ENCODE data around the gene ALDH3B1.
A peak's percentile ranks its signal among the peaks of the same experiment; 100 is the strongest.

ALDH3B1 gene

GRCh38 chr11:68028802-68029545 is 18.8 kb downstream of the ALDH3B1 start:
- TF ChIP-seq, protein P1, sequence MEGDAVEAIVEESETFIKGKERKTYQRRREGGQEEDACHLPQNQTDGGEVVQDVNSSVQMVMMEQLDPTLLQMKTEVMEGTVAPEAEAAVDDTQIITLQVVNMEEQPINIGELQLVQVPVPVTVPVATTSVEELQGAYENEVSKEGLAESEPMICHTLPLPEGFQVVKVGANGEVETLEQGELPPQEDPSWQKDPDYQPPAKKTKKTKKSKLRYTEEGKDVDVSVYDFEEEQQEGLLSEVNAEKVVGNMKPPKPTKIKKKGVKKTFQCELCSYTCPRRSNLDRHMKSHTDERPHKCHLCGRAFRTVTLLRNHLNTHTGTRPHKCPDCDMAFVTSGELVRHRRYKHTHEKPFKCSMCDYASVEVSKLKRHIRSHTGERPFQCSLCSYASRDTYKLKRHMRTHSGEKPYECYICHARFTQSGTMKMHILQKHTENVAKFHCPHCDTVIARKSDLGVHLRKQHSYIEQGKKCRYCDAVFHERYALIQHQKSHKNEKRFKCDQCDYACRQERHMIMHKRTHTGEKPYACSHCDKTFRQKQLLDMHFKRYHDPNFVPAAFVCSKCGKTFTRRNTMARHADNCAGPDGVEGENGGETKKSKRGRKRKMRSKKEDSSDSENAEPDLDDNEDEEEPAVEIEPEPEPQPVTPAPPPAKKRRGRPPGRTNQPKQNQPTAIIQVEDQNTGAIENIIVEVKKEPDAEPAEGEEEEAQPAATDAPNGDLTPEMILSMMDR (IDR thresholded peaks at IDR 0.05; ENCODE audit: borderline replicate concordance, control extremely low read depth, extremely low read depth, insufficient read depth, missing control alignments), result no peak
- in situ Hi-C loops (cut with MboI; ENCODE audit: low sequenced_read_pairs, unreplicated experiment), result loop anchor here (10.0 kb wide), 1 partner anchor 176 kb away; no protein-coding TSS in a partner anchor
- no peak for DNase-seq (ENCODE audit: low spot score)

DNA sequence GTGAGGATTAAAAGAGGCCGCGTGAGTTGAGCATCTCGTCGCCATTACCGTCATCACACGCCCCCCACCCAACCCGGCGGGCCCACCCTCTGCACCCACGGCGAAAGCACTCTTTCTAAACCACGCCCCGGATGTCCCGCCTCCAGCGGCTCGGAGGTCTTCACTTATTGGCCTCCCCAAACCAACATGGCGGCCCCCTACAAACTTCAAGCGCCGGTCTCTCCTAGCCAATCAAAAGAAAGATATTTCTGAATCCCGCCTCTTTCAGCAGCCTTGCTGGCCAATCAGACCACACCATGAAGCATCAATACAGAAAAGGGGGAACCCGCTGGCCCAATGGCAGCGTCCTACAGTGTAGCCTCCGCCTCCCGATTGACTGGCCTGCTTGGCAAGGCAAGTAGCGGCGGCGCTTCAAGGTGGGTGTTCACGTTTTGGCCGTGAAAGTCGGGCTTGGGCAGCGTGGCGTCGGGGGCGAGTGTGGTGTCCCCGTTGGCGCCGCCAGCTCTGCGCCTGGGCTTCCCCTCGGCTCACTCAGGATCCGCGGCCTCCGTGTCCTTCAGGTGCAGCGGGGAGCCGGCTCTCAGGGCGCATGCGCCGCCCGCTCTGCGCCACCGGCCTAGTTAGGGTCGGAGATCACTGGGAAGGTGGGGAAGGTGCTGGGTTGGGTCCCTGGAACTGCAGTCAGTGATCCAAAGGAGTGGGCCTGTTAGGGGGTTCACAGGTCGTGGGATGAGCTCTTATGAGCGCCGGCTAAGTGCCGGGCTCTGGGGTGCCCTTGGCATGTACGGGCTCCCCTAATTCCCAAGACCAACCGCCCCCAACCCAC is 20.4 kb downstream of the ALDH3B1 start, which contains the start of gene NDUFS8:
Gene NDUFS8, plus strand, starts transcription at position 364 of the 826 bp plus-strand sequence. CDS start 1,471 bp downstream, outside the sequence.
- peak; percentile 99 for DNase-seq (ENCODE audit: low spot score)
- in situ Hi-C loops (cut with MboI; ENCODE audit: low sequenced_read_pairs, unreplicated experiment), result no loop called here

GRCh38 chr11:68031144-68031464 is 21.0 kb downstream of the ALDH3B1 start:
- in situ Hi-C loops (cut with MboI; ENCODE audit: low sequenced_read_pairs, unreplicated experiment), result no loop called here
- TF ChIP-seq, protein P1 (IDR thresholded peaks at IDR 0.05; ENCODE audit: borderline replicate concordance, control extremely low read depth, extremely low read depth, insufficient read depth, missing control alignments), result no peak

More for the DNA sequence above, 20.4 kb downstream of the ALDH3B1 start, which contains the start of gene NDUFS8:
- TF ChIP-seq, protein P1 (IDR thresholded peaks at IDR 0.05; ENCODE audit: borderline replicate concordance, control extremely low read depth, extremely low read depth, insufficient read depth, missing control alignments), result no peak

GRCh38 chr11:68032003-68032402 is 21.9 kb downstream of the ALDH3B1 start:
- TF ChIP-seq, protein P1 (IDR thresholded peaks at IDR 0.05; ENCODE audit: borderline replicate concordance, control extremely low read depth, extremely low read depth, insufficient read depth, missing control alignments), result no peak
- in situ Hi-C loops (cut with MboI; ENCODE audit: low sequenced_read_pairs, unreplicated experiment), result no loop called here
- no peak for DNase-seq (ENCODE audit: low spot score)

More at GRCh38 chr11:68031144-68031464, 21.0 kb downstream of the ALDH3B1 start:
- no peak for DNase-seq (ENCODE audit: low spot score)

GRCh38 chr11:68032997-68033707 is 23.0 kb downstream of the ALDH3B1 start:
- in situ Hi-C loops (cut with MboI; ENCODE audit: low sequenced_read_pairs, unreplicated experiment), result no loop called here
- TF ChIP-seq, protein P1 (IDR thresholded peaks at IDR 0.05; ENCODE audit: borderline replicate concordance, control extremely low read depth, extremely low read depth, insufficient read depth, missing control alignments), result no peak
- no peak for DNase-seq (ENCODE audit: low spot score)

GRCh38 chr11:68033708-68034045 is 23.6 kb downstream of the ALDH3B1 start:
- DNase-seq (ENCODE audit: low spot score), result no peak
- TF ChIP-seq, protein P1 (IDR thresholded peaks at IDR 0.05; ENCODE audit: borderline replicate concordance, control extremely low read depth, extremely low read depth, insufficient read depth, missing control alignments), result no peak
- in situ Hi-C loops (cut with MboI; ENCODE audit: low sequenced_read_pairs, unreplicated experiment), result no loop called here
